H9 (cell line): Measurements from ENCODE around the gene NDUFV2. TPM values are rescaled to one million over a fixed set of nuclear protein-coding genes. Genes with fewer than 3 reads are reported as not detected.

Experiments
- DNase-seq: peaks from one replicate; pipeline ENCODE4 v3.0.0-alpha.2; 2017
- H2AFZ ChIP-seq: one replicate; pipeline ENCODE4 v1.6.1; 2013; ENCODE audit warnings: mild to moderate bottlenecking, low read length, control low read depth, moderate library complexity
- H2AK5ac ChIP-seq: 2 replicates; pipeline ENCODE4 v1.6.1; 2013; ENCODE audit warnings: low read length, control low read depth, mixed read lengths; ENCODE audit not compliant: insufficient read length
- H2BK120ac ChIP-seq: one replicate; pipeline ENCODE4 v1.6.1; 2013; ENCODE audit warnings: low read depth, mild to moderate bottlenecking, low read length, control low read depth, inconsistent platforms; ENCODE audit not compliant: poor library complexity, severe bottlenecking
- H2BK12ac ChIP-seq: 2 replicates; pipeline ENCODE4 v1.6.1; 2013; ENCODE audit warnings: low read length, control low read depth, mixed read lengths, low read depth; ENCODE audit not compliant: insufficient read length
- H2BK15ac ChIP-seq: 2 replicates; pipeline ENCODE4 v1.6.1; 2013; ENCODE audit warnings: low read depth, low read length, control low read depth
- H2BK20ac ChIP-seq: one replicate; pipeline ENCODE4 v1.6.1; 2013; ENCODE audit warnings: low read depth, mild to moderate bottlenecking, low read length, control low read depth, inconsistent platforms; ENCODE audit not compliant: poor library complexity, severe bottlenecking
- H2BK5ac ChIP-seq: 2 replicates; pipeline ENCODE4 v1.6.1; 2013; ENCODE audit warnings: low read length, control low read depth, mixed read lengths; ENCODE audit not compliant: insufficient read length
- H3K14ac ChIP-seq: 2 replicates; pipeline ENCODE4 v1.6.1; 2013; ENCODE audit warnings: low read length, control low read depth; ENCODE audit not compliant: insufficient read depth
- H3K18ac ChIP-seq: 2 replicates; pipeline ENCODE4 v1.6.1; 2013; ENCODE audit warnings: low read depth, mild to moderate bottlenecking, mixed read lengths, low read length, control low read depth; ENCODE audit not compliant: insufficient read length
- H3K23ac ChIP-seq: 2 replicates; pipeline ENCODE4 v1.6.1; 2013; ENCODE audit warnings: low read length, control low read depth, mixed read lengths, low read depth; ENCODE audit not compliant: insufficient read length
- H3K23me2 ChIP-seq: 2 replicates; pipeline ENCODE4 v1.6.1; 2013; ENCODE audit warnings: low read depth, mild to moderate bottlenecking, mixed read lengths, low read length, control low read depth; ENCODE audit not compliant: insufficient read length, poor library complexity, severe bottlenecking
- H3K27ac ChIP-seq: 2 replicates; pipeline ENCODE4 v1.5.1; 2013; ENCODE audit warnings: low read length, control low read depth, mixed read lengths, low read depth; ENCODE audit not compliant: insufficient read length
- H3K27me3 ChIP-seq: 2 replicates; pipeline ENCODE4 v1.6.1; 2013; ENCODE audit warnings: low read length, control low read depth, inconsistent platforms; ENCODE audit not compliant: insufficient read depth
- H3K4ac ChIP-seq: 2 replicates; pipeline ENCODE4 v1.6.1; 2013; ENCODE audit warnings: low read depth, mild to moderate bottlenecking, control low read depth, inconsistent platforms, low read length, moderate library complexity
- H3K4me1 ChIP-seq: 2 replicates; pipeline ENCODE4 v1.6.1; 2013; ENCODE audit warnings: low read length, control low read depth, inconsistent platforms; ENCODE audit not compliant: insufficient read depth
- H3K4me2 ChIP-seq: 2 replicates; pipeline ENCODE4 v1.6.1; 2013; ENCODE audit warnings: low read length, control low read depth, mixed read lengths; ENCODE audit not compliant: insufficient read length, insufficient read depth
- H3K56ac ChIP-seq: 2 replicates; pipeline ENCODE4 v1.6.1; 2013; ENCODE audit warnings: low read depth, mild to moderate bottlenecking, mixed read lengths, low read length, control low read depth; ENCODE audit not compliant: insufficient read length
- H3K79me1 ChIP-seq: 2 replicates; pipeline ENCODE4 v1.6.1; 2013; ENCODE audit warnings: low read depth, mild to moderate bottlenecking, moderate library complexity, low read length, control low read depth, inconsistent platforms; ENCODE audit not compliant: insufficient read depth, poor library complexity, severe bottlenecking
- H3K79me2 ChIP-seq: 2 replicates; pipeline ENCODE4 v1.6.1; 2013; ENCODE audit warnings: low read length, control low read depth, inconsistent platforms; ENCODE audit not compliant: insufficient read depth
- H3K9ac ChIP-seq: 2 replicates; pipeline ENCODE4 v1.6.1; 2013; ENCODE audit warnings: low read length, control low read depth, mixed read lengths; ENCODE audit not compliant: insufficient read length; ENCODE audit errors: extremely low read depth
- H3K9me3 ChIP-seq: one replicate; pipeline ENCODE4 v1.6.1; 2013; ENCODE audit warnings: low read depth, low read length, inconsistent platforms; ENCODE audit not compliant: control insufficient read depth
- H3T11ph ChIP-seq: one replicate; pipeline ENCODE4 v1.6.1; 2013; ENCODE audit warnings: mild to moderate bottlenecking, low read length, control low read depth, inconsistent platforms
- H4K20me1 ChIP-seq: one replicate; pipeline ENCODE4 v1.6.1; 2013; ENCODE audit not compliant: control insufficient read depth, insufficient read length, insufficient read depth
- H4K5ac ChIP-seq: 2 replicates; pipeline ENCODE4 v1.6.1; 2013; ENCODE audit warnings: low read depth, mild to moderate bottlenecking, mixed read lengths, low read length, control low read depth; ENCODE audit not compliant: insufficient read length
- H4K8ac ChIP-seq: replicated peaks from 2 replicates; pipeline ENCODE4 v1.6.1; 2013; ENCODE audit warnings: low read length, control low read depth, mixed read lengths, low read depth; ENCODE audit not compliant: insufficient read length
- H4K91ac ChIP-seq: 2 replicates; pipeline ENCODE4 v1.6.1; 2013; ENCODE audit warnings: low read depth, mild to moderate bottlenecking, moderate library complexity, mixed read lengths, low read length, control low read depth; ENCODE audit not compliant: insufficient read length
- H3K27ac Mint-ChIP-seq, 3 experiments: 2 replicates in 2 of 3; 3 replicates in 1 of 3; pipeline ENCODE4 v1.8.0; 2020 to 2021; ENCODE audit warnings: mixed read lengths in 3 of 3, mild to moderate bottlenecking in 1 of 3, moderate library complexity in 1 of 3
- H3K27me3 Mint-ChIP-seq: 2 replicates; pipeline ENCODE4 v1.8.0; 2021; ENCODE audit warnings: low read depth, mild to moderate bottlenecking, moderate library complexity, mixed read lengths
- H3K36me3 Mint-ChIP-seq, 3 experiments: 2 replicates in 2 of 3; 3 replicates in 1 of 3; pipeline ENCODE4 v1.8.0; 2020 to 2021; ENCODE audit warnings: low read depth in 3 of 3, mixed read lengths in 3 of 3; ENCODE audit not compliant: insufficient read depth in 1 of 3
- H3K4me1 Mint-ChIP-seq, 2 experiments: 2 replicates each; pipeline ENCODE4 v1.8.0; 2020; ENCODE audit warnings: mixed read lengths in 2 of 2
- H3K4me3 Mint-ChIP-seq, 2 experiments: 2 replicates in 1 of 2; 3 replicates in 1 of 2; pipeline ENCODE4 v1.8.0; 2020 to 2021; ENCODE audit warnings: mild to moderate bottlenecking in 2 of 2, mixed read lengths in 2 of 2, moderate library complexity in 1 of 2
- H3K9me3 Mint-ChIP-seq, 2 experiments: 2 replicates in 1 of 2; 3 replicates in 1 of 2; pipeline ENCODE4 v1.8.0; 2020; ENCODE audit warnings: mild to moderate bottlenecking in 2 of 2, mixed read lengths in 2 of 2, moderate library complexity in 1 of 2
- WGBS: extraction: QIAGEN DNeasy Blood & Tissue Kit; methylation state at CpG from one replicate; pipeline ENCODE4 v1.1.7; 2013; ENCODE audit warnings: missing lambda C conversion rate, low lambda C conversion rate, mixed read lengths; ENCODE audit not compliant: insufficient read length; ENCODE audit errors: extremely low coverage; 5-methylcytosine and 5-hydroxymethylcytosine counted together
- total RNA-seq: library from RNA; stranded (reverse); gene quantifications from 2 replicates; pipeline ENCODE4 v1.2.1, GENCODE V29; 2021
- TF ChIP-seq, protein P1 (sequence below): fragments of 200-600 bp; sonication (generic); conservative IDR thresholded peaks from 3 replicates; pipeline ENCODE4 v1.8.0; 2021; ENCODE audit warnings: antibody characterized with exemption, mild to moderate bottlenecking

Gene NDUFV2
- total RNA-seq, 1 experiment from 2014 or later = 206 TPM

DNA sequence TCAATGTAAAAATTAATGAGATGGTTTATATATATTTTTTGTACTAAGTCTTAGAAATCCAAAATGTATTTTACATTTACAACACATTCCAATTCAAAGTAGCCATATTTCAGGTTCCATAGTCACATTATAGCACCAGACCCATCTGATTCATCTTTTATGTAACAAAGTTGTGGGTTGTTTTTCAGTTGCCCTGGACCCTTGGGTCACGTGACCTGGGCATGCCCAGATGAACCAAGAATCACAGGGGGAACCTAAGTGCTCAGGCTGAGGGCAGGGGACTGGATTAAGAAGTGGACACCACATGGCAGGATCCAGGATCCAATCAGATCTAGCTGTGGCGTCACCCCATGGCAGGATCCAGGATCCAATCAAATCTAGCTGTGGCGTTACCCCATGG is 44.9 kb upstream of the NDUFV2 start:
- Mint-ChIP-seq H3K36me3 (peaks cover 0 to 6% (median 1%) of the 10 kb centered on the region in 3 experiments; a peak in 1 of 7 replicates), H3K27ac (no peak overlapping the region), H3K4me3 (no peak overlapping the region), H3K4me1 (no peaks in the 10 kb centered on the region), H3K9me3 (peaks cover 9% of the 10 kb centered on the region in 2 experiments; a peak in 3 of 5 replicates), H3K27me3 (no peaks in the 10 kb centered on the region)
- no peak overlapping the region for H2BK20ac ChIP-seq
- DNase-seq = no peak
- no peak overlapping the region for H3K27ac ChIP-seq
- H3K18ac ChIP-seq = no peak overlapping the region
- no peaks in the 10 kb centered on the region for H3K79me2 ChIP-seq
- no CpG with 5 or more reads among the region's 3 CpGs for WGBS
- H2BK15ac ChIP-seq = no peak overlapping the region
- no peak overlapping the region for H3K4ac ChIP-seq
- no peak overlapping the region for H3T11ph ChIP-seq
- no peak overlapping the region for H3K56ac ChIP-seq
- H3K4me2 ChIP-seq = no peak overlapping the region
- H2BK12ac ChIP-seq = no peak overlapping the region
- H4K8ac ChIP-seq = no peak overlapping the region
- H3K79me1 ChIP-seq = no peaks in the 10 kb centered on the region
- H2AK5ac ChIP-seq = no peak overlapping the region
- no peaks in the 10 kb centered on the region for H4K20me1 ChIP-seq
- H3K23me2 ChIP-seq = no peaks in the 10 kb centered on the region
- no peak overlapping the region for H3K14ac ChIP-seq
- no peak overlapping the region for H2BK5ac ChIP-seq
- H4K91ac ChIP-seq = no peak overlapping the region
- H2AFZ ChIP-seq = no peak overlapping the region
- TF ChIP-seq, protein P1, sequence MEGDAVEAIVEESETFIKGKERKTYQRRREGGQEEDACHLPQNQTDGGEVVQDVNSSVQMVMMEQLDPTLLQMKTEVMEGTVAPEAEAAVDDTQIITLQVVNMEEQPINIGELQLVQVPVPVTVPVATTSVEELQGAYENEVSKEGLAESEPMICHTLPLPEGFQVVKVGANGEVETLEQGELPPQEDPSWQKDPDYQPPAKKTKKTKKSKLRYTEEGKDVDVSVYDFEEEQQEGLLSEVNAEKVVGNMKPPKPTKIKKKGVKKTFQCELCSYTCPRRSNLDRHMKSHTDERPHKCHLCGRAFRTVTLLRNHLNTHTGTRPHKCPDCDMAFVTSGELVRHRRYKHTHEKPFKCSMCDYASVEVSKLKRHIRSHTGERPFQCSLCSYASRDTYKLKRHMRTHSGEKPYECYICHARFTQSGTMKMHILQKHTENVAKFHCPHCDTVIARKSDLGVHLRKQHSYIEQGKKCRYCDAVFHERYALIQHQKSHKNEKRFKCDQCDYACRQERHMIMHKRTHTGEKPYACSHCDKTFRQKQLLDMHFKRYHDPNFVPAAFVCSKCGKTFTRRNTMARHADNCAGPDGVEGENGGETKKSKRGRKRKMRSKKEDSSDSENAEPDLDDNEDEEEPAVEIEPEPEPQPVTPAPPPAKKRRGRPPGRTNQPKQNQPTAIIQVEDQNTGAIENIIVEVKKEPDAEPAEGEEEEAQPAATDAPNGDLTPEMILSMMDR = no peak
- H4K5ac ChIP-seq = no peak overlapping the region
- H3K27me3 ChIP-seq = no peaks in the 10 kb centered on the region
- H3K23ac ChIP-seq = no peak overlapping the region
- no peak overlapping the region for H3K9ac ChIP-seq
- H2BK120ac ChIP-seq = no peak overlapping the region
- no peaks in the 10 kb centered on the region for H3K4me1 ChIP-seq
- H3K9me3 ChIP-seq = no peaks in the 10 kb centered on the region
